HG03457 (cell line): Measurements from ENCODE around the gene LEPROT.

Experiments used
- ATAC-seq: cut with Tn5 transposase; IDR thresholded peaks from one replicate; pipeline ENCODE4 v1.9.1; 2021; ENCODE audit warnings: moderate number of reproducible peaks; ENCODE audit not compliant: unreplicated experiment

LEPROT gene

DNA sequence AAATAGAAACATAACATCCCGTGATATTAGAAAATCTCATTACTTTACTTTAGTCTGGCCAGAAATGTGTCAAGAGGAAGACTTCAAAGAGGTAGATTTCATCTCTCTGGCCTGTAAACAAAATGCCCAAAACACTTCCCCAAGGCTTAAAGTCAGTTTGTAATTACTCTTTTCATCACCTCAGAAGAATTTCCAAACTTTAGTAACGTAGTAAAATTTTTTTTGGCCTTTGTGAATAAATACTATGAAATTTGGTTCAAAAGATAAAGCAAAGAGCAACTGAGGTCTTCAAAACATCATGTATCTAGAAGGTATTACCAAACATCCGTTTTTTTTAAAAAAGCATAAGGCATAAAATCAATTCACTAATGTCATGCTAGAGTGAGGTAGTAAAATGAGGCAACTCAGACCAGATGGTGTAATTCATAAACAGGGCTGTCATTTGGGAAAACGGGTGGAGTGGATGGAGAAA is 51.4 kb downstream of the LEPROT start:
- no peak for ATAC-seq

- no peak for ATAC-seq
Measured at GRCh38 chr1:65476327-65476726, 55.9 kb downstream of the LEPROT start.

- ATAC-seq: no peak
Measured at GRCh38 chr1:65477414-65478378, 57.2 kb downstream of the LEPROT start.

GRCh38 chr1:65478379-65479026 is 58.0 kb downstream of the LEPROT start:
- no peak for ATAC-seq

GRCh38 chr1:65479554-65480204 is 59.2 kb downstream of the LEPROT start:
- ATAC-seq: no peak

DNA sequence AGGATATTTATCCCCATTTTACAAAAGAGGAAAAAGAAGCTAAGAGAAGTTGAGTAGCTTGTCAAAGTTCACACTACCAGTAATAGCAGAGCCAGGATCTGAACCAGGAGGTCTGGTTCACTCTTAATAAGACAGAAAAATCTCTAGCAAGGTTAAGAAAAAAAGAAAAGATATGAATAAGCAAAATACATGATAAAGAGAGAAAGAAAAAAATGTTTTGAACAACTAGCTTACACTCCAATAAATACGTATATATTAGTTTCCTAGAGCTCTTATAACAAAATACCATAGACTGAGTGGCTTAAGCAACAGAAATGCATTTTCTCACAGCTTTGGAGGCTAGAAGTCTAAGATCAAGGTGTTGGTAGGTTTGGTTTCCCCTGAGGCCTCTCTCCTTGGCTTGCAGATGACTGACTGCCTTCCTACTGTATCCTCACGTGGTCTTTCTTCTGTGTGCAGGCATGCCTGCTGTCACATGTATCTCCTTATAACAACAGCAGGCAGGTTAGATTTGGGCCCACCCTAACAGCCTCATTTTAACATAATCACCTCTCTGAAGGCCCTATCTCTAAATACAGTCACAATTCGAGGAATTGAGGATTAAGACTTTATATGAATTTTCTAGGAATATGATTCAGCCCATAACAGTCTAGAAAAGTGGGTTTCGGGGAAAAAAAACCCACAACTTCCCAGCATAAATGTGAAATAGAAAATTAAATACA is 60.4 kb downstream of the LEPROT start:
- ATAC-seq: no peak

GRCh38 chr1:65483993-65484754 is 63.7 kb downstream of the LEPROT start:
- ATAC-seq: no peak
